Measurements from ENCODE around the gene KCNIP4.

The KCNIP4 gene

DNA sequence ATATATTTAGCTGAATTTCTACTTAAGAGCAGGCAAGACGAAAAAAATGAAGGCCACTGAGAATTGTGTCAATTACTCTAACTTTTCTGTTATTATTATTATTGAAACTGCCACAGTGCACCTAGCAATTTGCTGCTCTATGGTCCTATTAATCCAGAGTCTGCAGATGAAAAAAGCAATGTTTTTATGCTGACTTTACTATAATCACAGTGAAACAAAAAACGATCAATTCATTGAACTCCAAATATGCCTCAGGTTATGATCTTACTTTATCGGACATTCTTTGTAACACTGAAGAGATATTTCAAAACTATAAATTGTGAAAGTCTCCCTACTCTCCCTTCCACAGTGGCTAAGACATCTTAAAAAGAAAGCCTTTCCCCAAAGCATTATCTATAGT lies 474.4 kb downstream of the KCNIP4 start:
- DNase-seq (ENCODE audit: low read depth in 2 of 3, low spot score in 1 of 3), result no peak

DNA sequence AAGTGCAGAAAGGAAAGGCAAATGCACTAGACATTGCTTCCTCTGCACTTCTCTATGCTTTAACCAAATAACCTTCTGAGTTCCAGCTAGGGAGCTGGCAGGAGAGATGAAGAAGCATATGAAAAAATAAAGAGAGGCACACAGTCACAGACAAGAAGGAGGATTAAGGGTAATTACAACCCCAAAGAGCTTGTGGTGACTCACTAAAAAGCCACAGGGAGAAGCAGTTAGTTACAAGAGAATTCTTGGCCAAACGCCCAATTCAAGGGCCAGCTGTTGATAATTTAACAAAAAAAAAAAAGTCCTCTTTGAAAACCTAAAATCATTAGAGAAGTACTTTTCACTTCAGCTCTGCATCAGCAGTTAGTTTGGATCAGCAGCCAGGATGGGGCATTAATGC lies 478.0 kb downstream of the KCNIP4 start:
- no peak for DNase-seq (ENCODE audit: low read depth in 2 of 3, low spot score in 1 of 3)

DNA sequence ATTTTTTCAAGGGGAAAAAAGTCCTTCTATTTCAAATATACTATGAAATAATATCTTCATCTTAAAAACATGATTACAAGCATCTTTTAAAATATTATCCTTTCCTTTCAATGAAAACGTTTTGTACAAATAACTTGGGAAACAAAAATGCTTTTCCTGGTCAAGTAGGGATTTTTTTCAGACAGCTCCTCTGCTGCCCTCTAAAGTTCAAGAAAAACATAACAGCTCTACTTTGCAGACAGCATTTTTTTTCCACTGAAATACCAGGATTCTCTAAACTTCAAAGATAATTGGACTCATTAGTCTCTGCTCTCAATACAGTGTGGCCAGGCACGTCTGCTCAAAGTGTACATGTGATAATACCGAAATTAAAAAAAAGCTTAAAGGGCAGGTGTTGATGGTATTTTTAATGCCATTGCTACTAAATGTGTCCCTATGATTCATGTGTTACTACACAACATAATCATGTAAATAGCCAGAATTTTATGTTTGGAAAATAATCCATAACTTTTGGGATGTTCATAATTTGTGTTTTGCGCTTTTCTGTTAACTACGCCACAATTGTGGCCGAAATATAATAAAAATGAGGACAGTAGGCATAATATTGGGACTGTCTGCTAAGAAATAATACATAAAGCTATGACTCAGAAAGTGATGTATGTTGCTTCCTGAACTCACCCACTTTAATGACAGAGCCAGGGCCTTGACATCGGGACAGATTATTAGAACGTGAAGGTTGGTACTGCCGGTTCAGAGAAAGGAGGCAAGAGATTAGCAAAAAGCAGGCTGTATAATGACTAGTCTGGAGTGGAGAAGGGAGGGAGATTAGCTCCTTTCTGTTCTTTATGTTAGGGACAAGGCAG lies 478.9 kb downstream of the KCNIP4 start:
- no peak for DNase-seq (ENCODE audit: low read depth in 2 of 3, low spot score in 1 of 3)

DNA sequence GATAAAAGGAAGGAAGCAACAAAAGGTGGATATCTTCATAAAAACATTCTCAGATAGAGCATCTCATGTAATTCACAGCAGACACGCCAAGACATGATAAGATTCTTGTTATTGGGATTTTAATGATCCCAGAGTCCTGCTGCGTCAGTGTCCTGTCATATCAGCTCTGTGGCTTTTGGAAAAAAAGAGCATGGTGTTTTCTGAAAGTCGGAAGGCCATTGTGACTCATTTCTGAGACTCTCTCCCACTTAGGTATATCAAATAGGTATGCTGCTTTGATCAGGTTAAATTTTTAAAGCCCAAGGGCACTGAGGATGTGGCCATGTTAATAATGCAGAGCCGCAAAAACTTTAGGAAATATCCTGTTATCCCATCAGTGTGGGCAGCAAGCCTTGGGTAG lies 481.0 kb downstream of the KCNIP4 start:
- no peak for DNase-seq (ENCODE audit: low read depth in 2 of 3, low spot score in 1 of 3)

DNA sequence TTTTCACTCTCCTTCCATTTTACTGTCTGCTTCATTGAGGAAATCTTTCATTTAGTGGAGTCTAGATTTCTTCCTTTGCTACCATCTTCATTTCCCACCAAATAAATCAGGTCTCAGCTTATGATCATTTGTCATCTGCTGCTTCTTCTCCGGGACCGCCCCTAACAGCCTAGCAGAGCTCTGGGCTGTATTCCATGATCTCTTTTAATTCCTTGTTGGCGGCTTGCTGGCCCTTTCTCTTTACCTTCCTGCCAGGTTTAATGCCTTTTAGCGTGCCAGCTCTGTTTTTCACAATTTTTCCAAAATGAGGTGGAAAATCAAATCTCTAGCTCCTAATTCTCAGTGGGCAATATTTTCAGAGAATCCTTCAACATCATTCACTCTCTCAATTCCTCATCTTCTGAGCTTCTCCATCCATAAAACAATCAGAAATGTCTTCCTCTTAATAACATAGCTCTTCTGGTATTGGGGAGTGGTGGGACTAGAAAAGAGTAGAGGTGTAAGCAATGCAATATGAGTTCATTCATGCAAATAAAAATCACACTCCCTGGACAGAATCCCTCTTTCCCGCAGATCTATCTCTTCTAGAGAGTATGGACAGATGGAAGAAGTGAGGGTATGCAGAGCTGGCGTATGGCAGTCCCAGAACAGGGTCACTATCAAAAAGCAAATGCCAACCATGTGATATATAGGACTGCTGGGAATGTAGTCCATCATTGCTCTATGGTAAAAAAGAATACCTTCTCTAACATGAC lies 491.3 kb downstream of the KCNIP4 start:
- no peak for DNase-seq (ENCODE audit: low read depth in 2 of 3, low spot score in 1 of 3)

DNA sequence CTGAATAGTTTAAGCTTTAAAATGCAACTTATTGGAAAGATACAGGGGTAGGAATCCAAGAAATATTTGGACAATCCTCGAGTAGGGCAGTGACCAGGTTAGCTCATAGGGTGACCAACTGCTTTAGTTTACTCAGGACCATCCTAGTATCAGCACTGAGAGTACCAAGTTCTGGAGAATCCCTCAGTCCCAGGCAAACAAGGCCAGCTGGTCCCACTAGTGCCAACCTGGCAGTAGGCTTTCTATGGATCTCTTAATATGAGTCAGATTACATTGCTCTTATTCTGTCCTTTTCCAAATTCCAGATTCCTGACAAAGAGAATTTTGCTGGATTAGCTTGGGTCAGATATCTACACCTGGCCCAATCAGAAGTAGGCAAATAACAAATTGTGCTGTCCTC lies 493.7 kb downstream of the KCNIP4 start:
- no peak for DNase-seq (ENCODE audit: low read depth in 2 of 3, low spot score in 1 of 3)

DNA sequence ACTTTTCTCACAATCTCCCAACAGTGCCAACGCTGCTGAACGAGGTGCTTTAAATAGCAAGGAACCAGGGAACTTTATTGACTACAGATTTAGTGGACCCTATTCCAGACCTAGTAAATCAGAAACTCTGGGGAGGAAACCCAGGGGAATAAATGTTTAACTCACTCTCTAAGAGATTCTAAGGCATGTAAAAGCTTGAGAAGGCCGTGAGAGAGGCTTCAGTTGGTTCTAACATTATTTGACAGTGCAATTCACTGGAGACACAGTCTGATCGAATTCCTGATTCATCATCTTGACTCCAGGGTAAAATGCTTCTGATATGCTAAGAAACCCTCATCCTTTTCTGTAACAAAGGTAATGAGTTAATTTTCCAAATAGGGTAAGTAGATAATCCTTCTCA lies 494.4 kb downstream of the KCNIP4 start:
- DNase-seq (ENCODE audit: low read depth in 2 of 3, low spot score in 1 of 3), result no peak

DNA sequence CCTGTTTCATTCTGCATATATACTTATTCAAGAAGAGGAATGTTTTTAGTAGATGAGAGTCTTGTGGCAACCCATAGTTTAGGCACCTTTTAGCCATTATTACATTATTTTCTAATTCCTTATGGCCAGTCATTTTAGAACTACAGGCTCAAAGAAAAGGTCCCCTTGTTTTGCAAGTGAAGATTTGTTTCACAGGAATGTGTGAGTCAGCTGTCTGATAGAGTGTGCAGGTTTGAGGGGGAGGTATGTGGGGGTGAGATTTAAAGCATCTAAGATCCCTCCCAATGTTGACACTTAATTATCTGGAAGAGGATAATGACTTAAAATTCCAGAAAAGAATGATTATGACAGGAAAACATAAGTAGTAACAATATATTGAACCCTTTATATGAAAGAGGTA lies 495.6 kb downstream of the KCNIP4 start:
- no peak for DNase-seq (ENCODE audit: low read depth in 2 of 3, low spot score in 1 of 3)

DNA sequence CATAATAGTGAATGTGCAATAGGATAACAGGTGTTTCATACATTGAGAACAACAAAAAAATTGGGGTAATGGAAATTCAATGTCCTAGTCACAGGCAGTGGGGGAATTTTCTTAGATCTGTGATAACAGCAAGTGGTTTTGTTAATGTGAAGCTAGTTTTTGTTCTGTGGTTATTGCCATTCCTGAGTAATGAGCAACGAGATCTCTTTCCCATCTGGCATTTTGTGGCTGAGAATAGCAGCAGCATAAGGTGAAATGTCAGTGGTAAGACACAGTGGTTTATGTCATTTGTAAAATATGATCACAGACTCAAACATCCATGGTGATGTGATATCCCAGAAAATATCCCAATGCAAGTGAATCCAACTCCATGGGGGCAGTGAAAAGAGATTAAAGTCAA lies 497.5 kb downstream of the KCNIP4 start:
- no peak for DNase-seq (ENCODE audit: low read depth in 2 of 3, low spot score in 1 of 3)

DNA sequence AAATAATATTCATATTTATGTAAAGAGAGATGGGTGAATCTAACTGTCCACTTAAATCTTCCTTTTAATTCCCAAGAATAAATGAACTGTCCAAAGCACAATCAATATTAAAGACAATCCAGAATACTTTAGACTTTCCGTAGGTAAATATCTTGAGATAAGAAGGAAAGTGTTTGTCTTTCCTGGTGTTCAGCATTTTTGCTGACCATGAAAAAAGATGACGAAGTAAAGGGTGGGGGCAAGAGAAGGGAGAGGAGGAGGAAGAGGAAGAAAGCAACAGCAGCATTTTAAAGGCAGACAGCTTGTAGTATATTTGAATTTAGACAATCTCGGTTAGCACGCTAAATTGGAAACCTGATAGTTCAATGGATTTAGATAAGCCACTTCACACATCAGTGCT lies 498.2 kb downstream of the KCNIP4 start:
- no peak for DNase-seq (ENCODE audit: low read depth in 2 of 3, low spot score in 1 of 3)

DNA sequence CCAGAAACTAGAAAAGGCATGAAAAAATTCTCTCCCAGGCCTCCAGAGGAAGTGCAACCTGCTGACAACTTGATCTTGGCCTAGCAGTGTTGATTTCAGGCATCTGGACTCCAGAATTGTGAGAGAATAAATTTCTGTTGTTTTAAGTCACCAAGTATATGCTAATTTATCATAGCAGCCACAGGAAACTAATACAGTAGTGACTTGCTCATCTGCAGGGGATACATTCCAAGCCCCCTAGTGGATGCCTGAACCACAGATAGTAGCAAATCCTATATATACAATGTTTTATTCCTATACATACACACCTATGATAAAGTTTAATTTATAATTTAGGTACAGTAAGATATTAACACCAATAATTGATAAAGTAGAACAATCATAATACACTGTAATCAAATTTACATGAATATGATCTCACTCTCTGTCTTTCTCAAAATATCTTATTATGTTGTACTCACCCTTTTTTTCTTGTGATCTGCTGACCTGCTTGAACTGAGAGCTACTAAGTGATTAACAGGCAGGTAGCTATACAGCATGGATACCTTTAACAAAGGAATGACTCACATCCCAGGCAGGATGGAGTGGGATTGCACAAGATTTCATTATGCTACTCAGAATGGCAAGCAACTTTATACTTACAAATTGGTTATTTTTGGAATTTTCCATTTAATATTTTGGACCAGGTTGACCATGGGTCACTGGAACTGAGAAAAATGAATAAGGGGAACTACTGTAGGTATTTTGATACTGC lies 501.1 kb downstream of the KCNIP4 start:
- no peak for DNase-seq (ENCODE audit: low read depth in 2 of 3, low spot score in 1 of 3)

DNA sequence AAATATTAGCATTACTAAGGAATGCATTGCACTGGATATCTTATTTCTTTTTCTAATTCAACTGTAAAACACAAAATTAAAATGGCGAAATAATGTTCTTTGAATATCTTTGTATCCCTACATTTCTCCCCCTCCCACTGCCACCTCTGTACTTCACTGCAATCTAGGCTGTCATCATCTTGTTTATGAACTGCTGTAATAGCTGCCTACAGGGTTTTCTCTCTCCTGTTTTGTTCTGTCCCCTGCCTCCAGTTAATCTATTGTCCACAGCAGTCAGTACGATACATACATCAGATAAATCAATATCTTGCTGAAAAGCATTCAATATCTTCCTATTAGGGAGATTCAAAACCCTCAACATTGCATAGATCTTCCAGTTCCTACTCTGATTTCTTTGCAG lies 528.4 kb downstream of the KCNIP4 start:
- DNase-seq (ENCODE audit: low read depth in 2 of 3, low spot score in 1 of 3), result no peak

DNA sequence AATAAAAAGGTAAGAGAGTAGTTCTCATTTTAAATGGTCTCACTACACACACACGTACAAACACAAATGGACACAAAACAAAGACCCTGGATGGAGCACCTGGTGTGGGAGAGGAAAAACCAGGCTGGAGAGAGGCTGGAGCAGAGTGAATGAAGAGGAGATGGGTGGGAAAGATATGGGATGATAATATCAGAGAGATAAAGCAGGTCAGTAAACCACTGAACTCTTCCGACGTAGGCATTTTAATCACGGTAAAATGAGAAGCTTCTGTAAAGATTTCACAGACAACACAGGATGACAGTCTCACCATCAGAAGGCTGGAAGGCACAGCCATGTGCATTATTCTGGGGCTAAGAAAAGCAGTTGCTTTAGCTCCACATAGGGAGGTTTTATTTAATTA lies 532.8 kb downstream of the KCNIP4 start:
- no peak for DNase-seq (ENCODE audit: low read depth in 2 of 3, low spot score in 1 of 3)

DNA sequence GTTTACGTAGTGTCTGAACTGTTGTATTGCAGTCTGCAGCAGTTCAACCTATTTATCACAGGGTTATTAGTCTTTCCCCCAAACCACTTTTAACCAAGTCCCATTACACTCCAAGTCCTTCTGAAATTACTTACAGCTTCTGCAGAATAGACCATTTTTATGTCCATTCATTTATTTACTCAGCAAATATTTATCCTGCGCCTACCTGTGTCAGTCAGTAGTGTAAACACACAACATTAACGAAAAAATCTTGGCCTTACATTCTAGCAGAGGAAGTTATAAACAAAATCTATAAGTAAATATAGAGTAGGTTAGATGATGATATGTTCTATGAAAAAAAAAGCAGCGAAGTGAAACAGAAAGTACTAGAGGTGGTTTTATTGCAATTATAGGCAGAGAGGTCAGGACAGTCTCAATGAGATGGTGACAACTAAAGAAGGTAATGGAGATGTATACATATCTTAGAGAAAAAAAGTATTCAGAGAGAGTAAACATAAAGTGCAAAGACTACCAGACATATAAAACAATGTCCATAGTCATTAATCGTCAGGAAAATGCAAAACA lies 534.7 kb downstream of the KCNIP4 start:
- DNase-seq (ENCODE audit: low read depth in 2 of 3, low spot score in 1 of 3), result no peak

DNA sequence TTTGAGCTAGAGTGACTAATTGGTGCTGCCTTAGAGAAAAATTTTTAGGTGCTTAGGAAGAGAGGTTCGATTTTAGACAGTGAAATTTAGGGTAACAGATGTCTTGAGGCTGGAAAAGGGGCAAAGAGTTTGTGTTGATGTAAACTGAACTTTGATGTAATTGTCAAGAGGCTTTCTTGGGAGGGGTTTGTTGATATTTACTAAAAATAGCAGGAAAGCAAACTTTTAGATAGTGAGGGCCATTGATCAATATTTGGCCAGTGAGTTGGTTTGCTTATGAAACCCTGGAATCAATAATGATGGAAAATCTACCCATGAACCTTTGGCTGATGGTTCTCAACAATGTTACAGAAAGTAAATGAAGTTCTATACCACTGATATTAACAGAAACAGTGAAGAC lies 537.5 kb downstream of the KCNIP4 start:
- no peak for DNase-seq (ENCODE audit: low read depth in 2 of 3, low spot score in 1 of 3)

DNA sequence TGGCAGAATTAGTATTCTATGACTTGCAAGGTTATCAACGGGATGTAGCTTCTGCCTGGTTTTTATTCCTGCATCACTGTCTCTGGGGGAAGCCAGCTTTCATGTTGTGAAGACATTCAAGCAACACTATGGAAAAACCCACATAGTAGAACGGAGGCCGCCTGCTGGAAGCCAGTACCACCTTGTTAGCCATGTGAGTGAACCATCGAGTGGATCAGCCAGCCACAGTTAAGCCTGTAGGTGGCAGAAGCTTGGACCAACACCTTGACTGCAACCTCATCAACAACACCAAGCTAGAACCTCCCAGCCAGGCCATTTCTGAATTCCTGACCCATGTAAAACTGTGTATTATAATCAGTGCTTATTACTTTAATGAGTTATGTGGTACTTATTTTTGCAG lies 538.2 kb downstream of the KCNIP4 start:
- no peak for DNase-seq (ENCODE audit: low read depth in 2 of 3, low spot score in 1 of 3)

DNA sequence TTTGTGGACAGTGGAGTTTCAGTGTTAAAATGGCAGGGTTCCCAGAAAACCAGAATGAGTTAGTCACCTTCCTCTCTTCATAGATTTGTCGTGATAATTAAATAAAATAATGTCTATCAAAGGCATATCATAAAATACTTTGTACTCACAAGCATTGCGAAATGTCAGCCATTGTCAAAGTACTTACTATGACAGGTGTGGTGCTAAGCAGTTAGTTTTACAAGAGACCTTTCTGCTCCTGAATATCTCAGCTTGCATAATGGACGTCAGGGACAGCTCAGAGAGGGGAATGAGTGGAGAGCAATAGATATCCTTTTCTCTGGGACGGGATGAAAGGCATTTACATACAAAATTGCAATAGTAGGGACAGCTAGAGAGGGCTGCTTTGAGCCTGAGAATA lies 560.9 kb downstream of the KCNIP4 start:
- no peak for DNase-seq (ENCODE audit: low read depth in 2 of 3, low spot score in 1 of 3)

DNA sequence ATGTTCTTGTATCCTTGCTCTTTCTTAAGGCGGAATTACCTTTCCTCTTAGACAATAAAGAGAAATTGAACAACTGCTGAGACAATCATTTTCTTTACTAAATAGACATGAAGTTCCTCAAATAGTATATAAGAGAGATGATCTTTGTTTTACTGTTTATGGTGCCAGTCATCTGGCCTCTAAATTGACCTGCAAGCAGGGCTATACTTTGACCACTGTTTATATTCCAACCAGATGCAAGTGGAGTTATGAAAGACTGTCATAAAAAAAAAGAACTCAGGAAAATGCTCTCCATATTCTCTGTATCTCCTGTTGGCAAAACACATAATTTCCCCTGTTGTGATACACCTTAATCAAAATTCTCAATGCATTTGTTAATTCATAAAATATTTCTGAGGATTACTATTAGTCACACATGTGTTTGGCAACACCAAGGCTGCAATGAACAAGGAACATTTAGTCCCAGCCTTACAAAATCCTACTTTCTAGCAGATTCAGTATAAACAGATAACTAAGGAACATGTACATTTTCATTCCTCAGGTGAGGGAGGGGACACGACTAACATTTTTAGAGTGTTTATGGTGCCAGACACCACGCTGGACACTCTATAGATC lies 562.3 kb downstream of the KCNIP4 start:
- DNase-seq (ENCODE audit: low read depth in 2 of 3, low spot score in 1 of 3), result no peak

DNA sequence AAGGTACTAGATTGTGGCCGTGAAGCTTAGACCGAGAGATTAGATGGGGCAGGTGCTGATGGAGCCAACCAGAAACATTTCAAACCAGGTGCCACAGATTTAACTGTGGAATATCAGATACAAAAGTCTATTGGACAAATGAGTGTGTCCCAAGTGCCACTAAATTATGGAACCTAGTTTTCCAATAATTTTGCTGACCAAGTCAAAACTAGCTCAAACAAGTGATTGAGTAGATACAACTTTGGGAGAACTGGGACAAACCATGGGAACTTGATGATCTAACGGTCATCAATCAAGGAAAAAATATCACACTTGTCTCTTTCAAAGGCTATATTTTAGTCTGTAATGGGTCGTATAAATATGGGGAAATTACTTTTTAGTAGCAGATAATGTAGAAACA lies 562.9 kb downstream of the KCNIP4 start:
- no peak for DNase-seq (ENCODE audit: low read depth in 2 of 3, low spot score in 1 of 3)

DNA sequence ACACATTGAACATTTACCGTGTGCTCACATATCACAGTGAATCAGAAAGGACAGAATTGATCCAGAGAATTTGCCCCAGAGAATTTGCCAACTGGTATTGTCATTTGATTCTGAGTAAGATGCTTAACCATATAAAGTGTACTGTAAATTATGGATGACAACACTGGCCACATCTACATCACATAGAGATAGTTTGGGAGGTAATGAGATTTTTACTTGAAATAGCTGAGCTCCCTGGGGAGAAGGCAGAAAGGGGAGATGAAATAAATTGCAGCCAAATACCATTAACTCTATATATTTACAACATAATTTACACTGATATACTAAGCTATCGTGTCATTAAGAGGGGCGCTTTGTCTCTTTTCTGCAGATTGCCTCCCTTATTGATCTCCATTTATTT lies 564.0 kb downstream of the KCNIP4 start:
- no peak for DNase-seq (ENCODE audit: low read depth in 2 of 3, low spot score in 1 of 3)

DNA sequence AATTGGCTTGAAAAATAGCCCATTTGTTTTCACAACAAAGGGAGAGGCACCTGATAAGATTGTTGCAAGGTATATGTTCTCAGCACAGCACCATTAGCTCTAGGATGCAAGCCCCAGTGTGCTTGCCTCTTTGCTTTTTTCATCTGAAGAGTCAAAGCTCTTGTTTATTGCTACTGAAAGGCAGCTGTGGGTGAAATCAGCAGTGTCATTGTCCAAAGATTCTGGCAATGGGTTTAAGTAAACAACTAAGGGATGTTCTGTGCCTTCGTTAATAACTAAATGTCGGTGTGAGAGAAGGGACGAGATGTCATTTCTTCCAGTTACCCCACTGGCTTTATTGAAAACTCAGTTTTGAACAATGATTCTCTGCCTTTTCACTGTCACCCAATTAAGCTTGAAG lies 567.7 kb downstream of the KCNIP4 start:
- no peak for DNase-seq (ENCODE audit: low read depth in 2 of 3, low spot score in 1 of 3)

All from stimulated activated CD4-positive, alpha-beta T cell treated with anti-CD3 and anti-CD28 coated beads, Interleukin-12 subunit alpha, Interleukin-12 subunit beta, amount 100 ng/mL, for 48 hours (primary cell).